ENCODE data around the gene OR52A1.

The OR52A1 gene

DNA sequence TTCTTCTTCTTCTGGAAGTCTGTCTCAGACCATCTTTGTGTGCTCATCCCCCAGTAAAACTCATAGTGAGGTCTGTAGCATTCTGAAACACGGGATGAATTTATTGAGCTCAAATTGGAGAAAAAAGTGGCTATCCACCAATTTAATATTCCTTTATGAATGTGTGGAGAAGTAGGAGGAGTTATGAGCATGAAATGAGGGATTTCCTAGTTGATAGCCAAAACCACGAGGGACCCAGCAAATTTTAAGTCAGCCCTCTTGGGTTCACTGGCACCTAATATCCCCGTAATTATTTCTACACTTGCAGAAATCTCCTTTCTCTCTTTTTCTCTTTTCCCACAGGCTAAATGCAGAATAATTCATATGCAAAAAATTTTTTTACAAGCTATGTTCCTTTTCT is at the start of gene OR52A1:
TSS of gene OR52A1 (minus strand) at position 101 of the 400 bp plus-strand sequence. CDS start 2,388 bp downstream, outside the sequence.
- Histone ChIP-seq H3K27me3 (ENCODE audit: control insufficient read depth, low read length) (no peaks in the 10 kb centered on the region), H3K36me3 (ENCODE audit: control insufficient read depth, low read length) (no peaks in the 10 kb centered on the region), H3F3A (ENCODE audit: control insufficient read depth, insufficient read depth) (no peaks in the 10 kb centered on the region), H3K79me2 (ENCODE audit: control insufficient read depth, low read length) (no peaks in the 10 kb centered on the region), H3K9me3 (ENCODE audit: control insufficient read depth, insufficient read depth, low read length) (no peaks in the 10 kb centered on the region), H3K27ac (ENCODE audit: low read depth, low read length) (no peak within 1 kb of the TSS), H3K4me1 (ENCODE audit: control insufficient read depth, low read length) (no peaks in the 10 kb centered on the region), H3K9me2 (replicated peaks; ENCODE audit: control insufficient read depth, low read length) (no peaks in the 10 kb centered on the region), H4K20me1 (ENCODE audit: control insufficient read depth, insufficient read depth, low read depth, low read length) (no peaks in the 10 kb centered on the region), H3K4me3 (ENCODE audit: low read length) (no peak within 1 kb of the TSS), H3K4me2 (ENCODE audit: low read length) (no peak within 1 kb of the TSS)
- TF ChIP-seq EZH2phosphoT487 (IDR thresholded peaks at IDR 0.05; ENCODE audit: borderline replicate concordance, low read length) = no peak
- TF ChIP-seq, protein P1, sequence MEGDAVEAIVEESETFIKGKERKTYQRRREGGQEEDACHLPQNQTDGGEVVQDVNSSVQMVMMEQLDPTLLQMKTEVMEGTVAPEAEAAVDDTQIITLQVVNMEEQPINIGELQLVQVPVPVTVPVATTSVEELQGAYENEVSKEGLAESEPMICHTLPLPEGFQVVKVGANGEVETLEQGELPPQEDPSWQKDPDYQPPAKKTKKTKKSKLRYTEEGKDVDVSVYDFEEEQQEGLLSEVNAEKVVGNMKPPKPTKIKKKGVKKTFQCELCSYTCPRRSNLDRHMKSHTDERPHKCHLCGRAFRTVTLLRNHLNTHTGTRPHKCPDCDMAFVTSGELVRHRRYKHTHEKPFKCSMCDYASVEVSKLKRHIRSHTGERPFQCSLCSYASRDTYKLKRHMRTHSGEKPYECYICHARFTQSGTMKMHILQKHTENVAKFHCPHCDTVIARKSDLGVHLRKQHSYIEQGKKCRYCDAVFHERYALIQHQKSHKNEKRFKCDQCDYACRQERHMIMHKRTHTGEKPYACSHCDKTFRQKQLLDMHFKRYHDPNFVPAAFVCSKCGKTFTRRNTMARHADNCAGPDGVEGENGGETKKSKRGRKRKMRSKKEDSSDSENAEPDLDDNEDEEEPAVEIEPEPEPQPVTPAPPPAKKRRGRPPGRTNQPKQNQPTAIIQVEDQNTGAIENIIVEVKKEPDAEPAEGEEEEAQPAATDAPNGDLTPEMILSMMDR (IDR thresholded peaks at IDR 0.05; ENCODE audit: low read depth, low read length, poor library complexity, severe bottlenecking) = no peak

DNA sequence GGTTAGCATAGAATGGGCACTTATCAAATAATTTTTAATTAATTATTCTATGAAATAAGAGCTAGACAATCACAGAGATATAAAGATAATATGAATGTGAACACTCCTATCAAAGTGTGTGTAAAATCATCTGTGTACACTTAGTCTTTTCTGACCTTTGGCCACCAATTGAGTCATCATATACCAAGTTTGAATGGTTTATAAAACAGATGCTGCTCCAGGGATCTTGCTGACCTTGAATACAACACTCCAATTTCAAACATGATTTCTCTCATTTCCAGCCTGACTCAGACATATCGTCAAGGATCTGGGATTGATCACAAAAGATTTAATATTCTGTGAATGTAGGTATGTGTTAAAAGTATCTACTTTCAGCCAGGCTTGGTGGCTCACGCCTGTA is 48.8 kb upstream of the OR52A1 start:
- Histone ChIP-seq H3K9me3 (ENCODE audit: control insufficient read depth, insufficient read depth, low read length) (no peaks in the 10 kb centered on the region), H3K36me3 (ENCODE audit: control insufficient read depth, low read length) (no peaks in the 10 kb centered on the region), H3K9me2 (replicated peaks; ENCODE audit: control insufficient read depth, low read length) (no peaks in the 10 kb centered on the region), H3K4me3 (ENCODE audit: low read length) (no peak overlapping the region), H3K79me2 (ENCODE audit: control insufficient read depth, low read length) (no peaks in the 10 kb centered on the region), H4K20me1 (ENCODE audit: control insufficient read depth, insufficient read depth, low read depth, low read length) (no peaks in the 10 kb centered on the region), H3K4me1 (ENCODE audit: control insufficient read depth, low read length) (no peaks in the 10 kb centered on the region), H3K27me3 (ENCODE audit: control insufficient read depth, low read length) (no peaks in the 10 kb centered on the region), H3K4me2 (ENCODE audit: low read length) (no peak overlapping the region), H3K27ac (ENCODE audit: low read depth, low read length) (no peak overlapping the region), H3F3A (ENCODE audit: control insufficient read depth, insufficient read depth) (no peaks in the 10 kb centered on the region)
- TF ChIP-seq EZH2phosphoT487 (IDR thresholded peaks at IDR 0.05; ENCODE audit: borderline replicate concordance, low read length) = no peak
- TF ChIP-seq, protein P1 (IDR thresholded peaks at IDR 0.05; ENCODE audit: low read depth, low read length, poor library complexity, severe bottlenecking) = no peak

DNA sequence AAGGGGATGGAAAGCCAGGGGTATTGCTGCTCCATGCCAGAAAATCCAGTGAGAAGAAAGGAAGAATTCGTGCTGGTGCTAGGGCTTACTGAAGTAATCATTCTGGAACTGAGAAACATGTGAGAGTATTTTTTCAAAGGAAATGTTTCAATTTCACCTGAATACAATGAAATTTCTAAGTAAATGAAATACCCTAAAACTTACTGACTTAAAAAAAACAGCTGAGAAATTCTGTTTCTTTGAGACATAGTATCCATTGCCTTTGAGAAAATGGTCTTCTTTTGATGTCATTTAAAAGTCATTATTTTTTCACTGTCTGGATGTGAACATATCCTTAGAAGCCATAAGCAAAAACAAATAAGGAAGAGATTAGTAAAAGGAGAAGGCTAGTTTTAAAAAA is 46.0 kb upstream of the OR52A1 start, which contains the start of gene OR51V1:
TSS of gene OR51V1 (minus strand) at position 101 of the 400 bp plus-strand sequence. CDS start at position 101, 0 bp downstream.
- TF ChIP-seq, protein P1 (IDR thresholded peaks at IDR 0.05; ENCODE audit: low read depth, low read length, poor library complexity, severe bottlenecking) = no peak
- no peak for TF ChIP-seq EZH2phosphoT487 (IDR thresholded peaks at IDR 0.05; ENCODE audit: borderline replicate concordance, low read length)

More for the DNA sequence above, 46.0 kb upstream of the OR52A1 start, which contains the start of gene OR51V1:
- Histone ChIP-seq H3K4me3 (ENCODE audit: low read length) (no peak within 1 kb of the TSS), H3K27ac (ENCODE audit: low read depth, low read length) (no peak within 1 kb of the TSS), H3K36me3 (ENCODE audit: control insufficient read depth, low read length) (no peaks in the 10 kb centered on the region), H3K9me2 (replicated peaks; ENCODE audit: control insufficient read depth, low read length) (no peaks in the 10 kb centered on the region), H3F3A (ENCODE audit: control insufficient read depth, insufficient read depth) (no peaks in the 10 kb centered on the region), H3K4me1 (ENCODE audit: control insufficient read depth, low read length) (no peaks in the 10 kb centered on the region), H3K79me2 (ENCODE audit: control insufficient read depth, low read length) (no peaks in the 10 kb centered on the region), H3K9me3 (ENCODE audit: control insufficient read depth, insufficient read depth, low read length) (no peaks in the 10 kb centered on the region), H3K27me3 (ENCODE audit: control insufficient read depth, low read length) (no peaks in the 10 kb centered on the region), H3K4me2 (ENCODE audit: low read length) (no peak within 1 kb of the TSS), H4K20me1 (ENCODE audit: control insufficient read depth, insufficient read depth, low read depth, low read length) (no peaks in the 10 kb centered on the region)

All from DOHH2 (cell line).